GM19351 (cell line): Measurements from ENCODE around the gene ZNF511.
"Not testable (repeated sequence)": the region's sequence is repeated elsewhere in the genome, so short reads cannot be mapped to it uniquely, and the experiment has no call there.

Source experiments
- ATAC-seq: cut with Tn5 transposase; IDR thresholded peaks from one replicate; pipeline ENCODE4 v1.9.1; 2021; ENCODE audit warnings: mild to moderate bottlenecking, moderate library complexity; ENCODE audit not compliant: unreplicated experiment

ZNF511 gene

GRCh38 chr10:133308421-133309099 is at the start of gene ZNF511, which contains the start of gene TUBGCP2:
ZNF511 (plus strand) TSS chr10:133308914; CDS start chr10:133308944, 30 bp downstream.
TUBGCP2 (minus strand) TSS chr10:133308872; CDS start chr10:133302941, 5,931 bp downstream.
- peak; percentile 70 for ATAC-seq

- ATAC-seq: no peak
These were observed 49.1 kb upstream of the ZNF511 start for GRCh38 chr10:133259602-133259989.

GRCh38 chr10:133260895-133261725 is 47.6 kb upstream of the ZNF511 start:
- peak; percentile 54 for ATAC-seq

GRCh38 chr10:133261726-133262325 is 46.9 kb upstream of the ZNF511 start:
- ATAC-seq: peak; percentile 52

- no peak for ATAC-seq
These were observed 46.0 kb upstream of the ZNF511 start for GRCh38 chr10:133262696-133263095.

GRCh38 chr10:133263674-133264073 is 45.0 kb upstream of the ZNF511 start:
- no peak for ATAC-seq

GRCh38 chr10:133264461-133264860 is 44.3 kb upstream of the ZNF511 start:
- ATAC-seq: no peak

- ATAC-seq: not testable (repeated sequence)
These were observed 43.7 kb upstream of the ZNF511 start for GRCh38 chr10:133265052-133265451.

GRCh38 chr10:133266056-133266795 is 42.5 kb upstream of the ZNF511 start:
- no peak for ATAC-seq

- ATAC-seq: no peak
These were observed 41.4 kb upstream of the ZNF511 start for GRCh38 chr10:133267293-133267692.

- ATAC-seq: no peak
These were observed 40.9 kb upstream of the ZNF511 start for GRCh38 chr10:133267829-133268228.

- no peak for ATAC-seq
These were observed 40.2 kb upstream of the ZNF511 start for GRCh38 chr10:133268532-133268931.

- ATAC-seq: no peak
These were observed 39.3 kb upstream of the ZNF511 start for GRCh38 chr10:133269367-133269766.

- no peak for ATAC-seq
These were observed 38.5 kb upstream of the ZNF511 start for GRCh38 chr10:133270204-133270603.

- ATAC-seq: no peak
These were observed 37.9 kb upstream of the ZNF511 start for GRCh38 chr10:133270773-133271297.

GRCh38 chr10:133271521-133272300 is 37.0 kb upstream of the ZNF511 start:
- no peak for ATAC-seq

GRCh38 chr10:133272301-133272963 is 36.3 kb upstream of the ZNF511 start:
- ATAC-seq: no peak

- no peak for ATAC-seq
These were observed 35.7 kb upstream of the ZNF511 start for GRCh38 chr10:133272964-133273420.

- no peak for ATAC-seq
These were observed 35.1 kb upstream of the ZNF511 start for GRCh38 chr10:133273534-133274143.
